ENCODE results near the gene HELT.
"Not testable (repeated sequence)": the region's sequence is repeated elsewhere in the genome, so short reads cannot be mapped to it uniquely, and the experiment has no call there.

The HELT gene

GRCh38 chr4:185039508-185040273 is 21.4 kb downstream of the HELT start:
- DNase-seq: peak; percentile 74

GRCh38 chr4:185040523-185040922 is 22.2 kb downstream of the HELT start:
- DNase-seq: no peak

- DNase-seq: not testable (repeated sequence)
Observed at GRCh38 chr4:185050286-185050685, 32.0 kb downstream of the HELT start.

- DNase-seq: not testable (repeated sequence)
Observed at GRCh38 chr4:185051283-185051682, 33.0 kb downstream of the HELT start.

- DNase-seq: no peak
Observed at GRCh38 chr4:185053746-185054145, 35.5 kb downstream of the HELT start.

- DNase-seq: no peak
Observed at GRCh38 chr4:185054272-185054671, 36.0 kb downstream of the HELT start.

GRCh38 chr4:185054886-185055285 is 36.6 kb downstream of the HELT start:
- no peak for DNase-seq

- DNase-seq: no peak
Observed at GRCh38 chr4:185061610-185062009, 43.3 kb downstream of the HELT start.

- DNase-seq: no peak
Observed at GRCh38 chr4:185062606-185063005, 44.3 kb downstream of the HELT start.

- no peak for DNase-seq
Observed at GRCh38 chr4:185066179-185066578, 47.9 kb downstream of the HELT start.

GRCh38 chr4:185068837-185069236 is 50.5 kb downstream of the HELT start:
- no peak for DNase-seq

Data from activated CD4-positive, alpha-beta T cell treated with anti-CD3 and anti-CD28 coated beads, Interleukin-2, Interleukin-6, amounts not matched to agents 100 ng/mL and 50 ng/mL, durations not matched to agents 16 hours and 8 hours (primary cell).